ENCODE measurements around the gene B3GNT2.
"Not testable (repeated sequence)": the region's sequence is repeated elsewhere in the genome, so short reads cannot be mapped to it uniquely, and the experiment has no call there.

Gene B3GNT2

GRCh38 chr2:62195421-62196277, at the start of gene B3GNT2 (continued):
- peak; percentile 63; the same call in 1 of the 2 replicates for TF ChIP-seq ZBTB10 (tag by site-specific recombination; IDR thresholded peaks at IDR 0.05)
- TF ChIP-seq ZSCAN4 (tag by site-specific recombination; IDR thresholded peaks at IDR 0.05), result no peak
- no peak for TF ChIP-seq GLIS1 (tag by site-specific recombination; IDR thresholded peaks at IDR 0.05)
- no peak for TF ChIP-seq ZNF623 (tag by site-specific recombination; IDR thresholded peaks at IDR 0.05)
- TF ChIP-seq ZSCAN30 (tag by site-specific recombination; IDR thresholded peaks at IDR 0.05), result no peak
- no peak for TF ChIP-seq ZNF157 (tag by site-specific recombination; IDR thresholded peaks at IDR 0.05)
- no peak for TF ChIP-seq KLF16 (tag by site-specific recombination; IDR thresholded peaks at IDR 0.05)
- TF ChIP-seq ZNF704 (tag by site-specific recombination; IDR thresholded peaks at IDR 0.05), result no peak
- no peak for TF ChIP-seq ZNF501 (tag by site-specific recombination; IDR thresholded peaks at IDR 0.05)
- no peak for TF ChIP-seq ZNF19 (tag by site-specific recombination; IDR thresholded peaks at IDR 0.05; ENCODE audit: low read depth)
- TF ChIP-seq ZNF76 (tag by site-specific recombination; IDR thresholded peaks at IDR 0.05; ENCODE audit: borderline replicate concordance, low read depth), result no peak
- TF ChIP-seq ZNF37A (tag by site-specific recombination; IDR thresholded peaks at IDR 0.05), result no peak
- no peak for TF ChIP-seq ZNF114 (tag by site-specific recombination; IDR thresholded peaks at IDR 0.05)
- no peak for TF ChIP-seq ZNF530 (tag by site-specific recombination; IDR thresholded peaks at IDR 0.05; ENCODE audit: low read depth)

GRCh38 chr2:62146790-62147189, 49.1 kb upstream of the B3GNT2 start:
- H3K27ac ChIP-seq (ENCODE audit: extremely low read depth, low read depth, low read length); H3K36me3 ChIP-seq (ENCODE audit: control insufficient read depth in 2 of 2, insufficient read depth in 1 of 2, low read length in 2 of 2); H3K9me3 ChIP-seq (ENCODE audit: control insufficient read depth, insufficient read depth, low read depth, low read length); H3K4me3 ChIP-seq (ENCODE audit: low read depth, low read length); POLR2A ChIA-PET; H3K4me1 ChIP-seq (ENCODE audit: control insufficient read depth, insufficient read depth, low read length): not testable (repeated sequence)
- CTCF ChIA-PET, result interaction anchor here (0.5 kb wide), 1 partner anchor 35 kb away, joined by 3 read pairs; no protein-coding TSS in a partner anchor

GRCh38 chr2:62147610-62148301, 48.2 kb upstream of the B3GNT2 start:
- ChIA-PET CTCF (interaction anchor here (0.6 kb wide), 1 partner anchor 13 kb away, joined by 3 read pairs; no protein-coding TSS in a partner anchor), POLR2A (no interaction called here)
- H3K36me3 ChIP-seq (ENCODE audit: control insufficient read depth in 2 of 2, insufficient read depth in 1 of 2, low read length in 2 of 2), result no peaks in the 10 kb centered on the region
- no peak overlapping the region for H3K27ac ChIP-seq (ENCODE audit: extremely low read depth, low read depth, low read length)
- no peak overlapping the region for H3K4me3 ChIP-seq (ENCODE audit: low read depth, low read length)
- H3K9me3 ChIP-seq (ENCODE audit: control insufficient read depth, insufficient read depth, low read depth, low read length), result no peaks in the 10 kb centered on the region
- H3K4me1 ChIP-seq (ENCODE audit: control insufficient read depth, insufficient read depth, low read length), result no peaks in the 10 kb centered on the region
- TF ChIP-seq ZNF37A (tag by site-specific recombination; IDR thresholded peaks at IDR 0.05) (no peak), HOXA7 (CRISPR knock-in tag; IDR thresholded peaks at IDR 0.05; ENCODE audit: borderline replicate concordance) (no peak), ZNF24 (tag by site-specific recombination; IDR thresholded peaks at IDR 0.05) (no peak), ZNF513 (tag by site-specific recombination; IDR thresholded peaks at IDR 0.05) (no peak), ZBTB21 (tag by site-specific recombination; IDR thresholded peaks at IDR 0.05) (no peak), ZFHX2 (tag by site-specific recombination; conservative IDR thresholded peaks at IDR 0.05) (no peak), ZIC2 (tag by site-specific recombination; IDR thresholded peaks at IDR 0.05) (no peak), ZNF747 (tag by site-specific recombination; IDR thresholded peaks at IDR 0.05) (no peak), GFI1B (tag by site-specific recombination; IDR thresholded peaks at IDR 0.05) (no peak), ZNF701 (tag by site-specific recombination; IDR thresholded peaks at IDR 0.05) (no peak), ZNF335 (tag by site-specific recombination; conservative IDR thresholded peaks at IDR 0.05) (no peak)
